Activated CD4-positive, alpha-beta T cell treated with anti-CD3 and anti-CD28 coated beads, Interleukin-2, Interleukin-4, amounts not matched to agents 100 ng/mL and 50 ng/mL, durations not matched to agents 16 hours and 8 hours (primary cell): Measurements from ENCODE around the gene FAM20A.
"Not testable (repeated sequence)": the region's sequence is repeated elsewhere in the genome, so short reads cannot be mapped to it uniquely, and the experiment has no call there.

Experiments
- DNase-seq: peaks from one replicate; pipeline ENCODE4 v3.0.0-alpha.2; 2020; ENCODE audit warnings: low spot score

Gene FAM20A

GRCh38 chr17:68589086-68589485 is 12.1 kb downstream of the FAM20A start:
- no peak for DNase-seq

GRCh38 chr17:68588362-68588761 is 12.8 kb downstream of the FAM20A start:
- no peak for DNase-seq

DNA sequence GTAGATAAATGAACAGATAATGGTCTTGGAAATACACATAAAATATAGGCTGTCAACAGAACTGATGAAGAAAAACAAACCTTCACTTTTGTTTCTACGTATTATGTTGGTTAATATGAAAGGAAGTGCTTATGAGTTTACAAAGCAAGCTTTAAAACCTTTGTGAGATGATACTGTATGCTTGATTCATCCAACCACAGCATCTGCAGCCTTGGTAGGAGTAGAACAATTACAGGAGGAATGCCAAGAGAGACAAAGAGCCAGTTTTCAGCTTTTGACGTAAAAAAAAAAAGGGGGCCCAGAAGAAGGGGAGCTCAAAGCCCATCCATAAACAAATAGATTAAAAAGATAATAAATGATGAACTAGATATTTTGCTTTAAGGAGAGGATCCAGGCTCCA is 13.3 kb downstream of the FAM20A start:
- no peak for DNase-seq

GRCh38 chr17:68587026-68587425 is 14.1 kb downstream of the FAM20A start:
- DNase-seq: no peak

DNA sequence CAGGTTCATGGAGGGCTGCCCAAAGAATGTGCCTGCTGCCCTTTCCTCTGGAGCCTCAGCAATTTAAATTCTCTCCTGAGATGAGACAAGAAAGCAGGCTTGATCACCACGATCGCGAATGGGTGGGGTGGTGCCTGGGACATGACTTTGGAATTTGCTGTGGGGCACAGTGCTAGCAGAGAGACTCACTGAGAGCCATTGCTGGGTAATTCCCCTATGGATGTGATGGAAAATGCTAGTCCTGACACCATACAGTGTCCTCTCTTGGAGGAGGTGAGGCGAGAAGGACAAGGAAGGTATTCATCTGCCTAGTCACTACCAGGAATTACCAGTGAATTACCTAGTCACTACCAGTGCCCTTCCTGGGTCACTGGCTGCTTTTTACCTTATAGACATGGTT is 15.5 kb downstream of the FAM20A start:
- no peak for DNase-seq

- DNase-seq: no peak
Measured at GRCh38 chr17:68584581-68585303, 16.4 kb downstream of the FAM20A start.

DNA sequence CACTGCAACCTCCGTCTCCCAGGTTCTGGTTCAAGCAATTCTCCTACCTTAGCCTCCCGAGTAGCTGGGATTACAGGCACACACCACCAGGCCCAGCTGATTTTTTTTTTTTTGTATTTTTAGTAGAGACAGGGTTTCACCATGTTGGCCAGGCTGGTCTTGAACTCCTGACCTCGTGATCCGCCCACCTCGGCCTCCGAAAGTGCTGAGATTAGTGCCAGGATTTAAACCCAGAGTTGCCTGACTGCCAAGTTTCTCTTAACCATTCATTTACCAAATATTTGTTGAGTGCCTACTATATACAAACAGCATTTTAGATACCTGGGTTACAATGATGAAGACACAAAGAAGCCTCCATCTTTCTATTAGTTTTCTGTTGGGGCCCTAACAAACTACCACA is 18.3 kb downstream of the FAM20A start:
- not testable (repeated sequence) for DNase-seq

GRCh38 chr17:68581863-68582645 is 19.1 kb downstream of the FAM20A start:
- DNase-seq: no peak

DNA sequence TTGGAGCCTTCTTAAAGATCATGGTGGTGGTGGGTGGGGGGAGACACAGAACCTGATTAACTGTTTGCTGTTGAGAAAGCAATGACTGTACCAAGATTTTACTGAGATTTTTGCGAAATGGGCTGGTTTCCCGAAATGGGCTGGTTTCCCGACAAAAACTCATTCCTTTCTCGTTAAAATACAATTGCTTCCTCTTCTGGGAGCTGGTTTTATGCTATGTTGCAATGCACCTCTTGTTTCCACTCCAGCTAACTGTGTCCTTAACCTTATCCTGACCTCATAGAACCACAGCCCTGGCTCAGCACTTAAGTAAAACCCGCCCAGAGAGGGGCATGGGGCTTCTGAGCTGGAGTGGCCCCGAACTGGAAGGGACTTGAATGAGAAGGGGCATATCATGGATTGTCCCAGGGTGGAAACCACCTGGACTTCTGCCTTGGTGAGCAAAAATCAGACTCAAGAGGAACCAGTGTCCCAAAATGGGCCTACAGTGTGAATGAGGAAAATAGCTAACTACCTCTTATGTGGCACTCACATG is 20.9 kb downstream of the FAM20A start:
- no peak for DNase-seq

GRCh38 chr17:68579194-68579927 is 21.8 kb downstream of the FAM20A start:
- DNase-seq: no peak

- DNase-seq: no peak
Measured at GRCh38 chr17:68578236-68578635, 22.9 kb downstream of the FAM20A start.

GRCh38 chr17:68577497-68577821 is 23.7 kb downstream of the FAM20A start:
- no peak for DNase-seq

DNA sequence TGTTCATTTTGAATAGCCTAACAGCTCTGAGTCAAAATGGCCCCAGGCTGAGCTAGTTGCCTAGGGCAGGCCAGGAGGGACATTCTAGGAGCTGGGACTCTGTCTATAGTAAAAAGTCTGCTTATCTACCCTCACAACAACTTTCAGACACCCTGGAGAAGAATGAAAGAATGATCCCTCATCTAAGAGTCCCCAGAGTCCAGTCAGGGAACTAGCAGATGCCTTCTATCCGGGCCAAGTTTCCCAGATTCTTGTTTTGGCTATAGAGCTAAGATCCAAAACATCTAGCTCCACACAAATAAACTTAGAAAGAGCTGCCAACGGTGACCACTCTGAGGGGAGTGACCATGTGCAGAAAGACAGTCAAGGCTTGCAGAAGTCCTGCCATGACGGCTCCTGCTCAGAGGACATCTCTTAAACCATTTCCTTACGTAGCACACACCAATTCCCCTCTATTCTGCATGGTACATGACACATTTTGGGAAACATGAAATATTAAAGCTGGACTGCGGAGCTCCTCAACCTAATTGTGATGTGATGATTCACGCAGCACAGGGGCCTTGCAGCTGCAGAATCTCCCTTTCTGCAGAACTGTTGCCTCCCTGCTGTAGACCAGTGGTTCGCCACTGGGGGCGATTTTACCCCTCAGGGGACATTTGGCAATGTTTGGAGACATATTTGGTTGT is 24.2 kb downstream of the FAM20A start:
- no peak for DNase-seq

DNA sequence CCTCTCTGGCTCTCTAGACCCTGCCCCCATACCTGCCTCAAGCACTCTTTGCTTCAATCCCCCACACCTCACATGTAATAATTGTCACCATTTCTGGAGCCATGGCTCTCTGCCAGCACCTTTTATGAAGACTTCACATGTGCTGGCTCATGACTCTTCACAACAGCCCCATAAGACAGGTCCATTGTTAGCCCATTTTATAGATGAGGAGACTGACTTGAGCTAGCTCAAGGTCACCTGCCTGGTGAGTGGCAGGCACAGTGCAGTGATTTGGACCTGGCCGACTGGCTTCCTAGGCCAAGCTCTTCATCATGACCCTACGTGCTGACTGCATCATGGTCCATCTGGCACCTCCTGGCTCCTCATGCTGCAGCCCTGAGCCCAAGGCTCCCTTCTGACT is 25.0 kb downstream of the FAM20A start:
- DNase-seq: no peak

GRCh38 chr17:68573338-68573737 is 27.8 kb downstream of the FAM20A start:
- DNase-seq: no peak

DNA sequence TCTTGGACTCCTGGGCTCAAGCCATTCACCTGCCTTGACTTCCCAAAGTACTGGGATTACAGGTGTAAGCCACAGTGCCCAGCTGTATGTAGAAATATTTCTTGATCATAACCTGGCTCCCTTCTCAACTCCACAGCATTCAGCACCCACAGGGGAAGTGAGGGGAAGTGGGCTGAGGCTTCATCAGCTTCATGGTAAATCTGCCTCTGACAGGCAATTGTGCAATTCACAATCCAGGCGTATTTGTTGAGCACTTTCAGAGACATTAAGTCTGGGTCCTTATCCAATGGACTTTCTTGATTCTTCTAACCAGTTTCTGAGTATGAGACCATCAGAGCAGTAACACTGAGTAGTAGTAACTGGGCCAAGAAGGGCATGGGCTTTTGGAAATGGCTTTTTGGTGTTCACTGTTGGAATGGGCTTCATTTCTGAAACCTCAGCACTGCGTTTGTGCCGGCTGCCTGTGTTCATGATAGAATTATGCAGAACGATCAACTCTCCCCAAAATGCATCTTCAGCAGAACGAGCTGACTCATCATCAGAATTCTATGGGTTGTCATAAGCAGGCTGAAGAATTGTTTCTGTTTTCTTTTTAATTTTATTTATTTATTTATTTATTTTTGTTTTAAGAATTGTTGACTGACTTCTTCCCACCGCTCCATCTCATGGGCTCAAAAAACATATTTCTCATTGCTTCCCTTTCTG is 28.9 kb downstream of the FAM20A start:
- no peak for DNase-seq

DNA sequence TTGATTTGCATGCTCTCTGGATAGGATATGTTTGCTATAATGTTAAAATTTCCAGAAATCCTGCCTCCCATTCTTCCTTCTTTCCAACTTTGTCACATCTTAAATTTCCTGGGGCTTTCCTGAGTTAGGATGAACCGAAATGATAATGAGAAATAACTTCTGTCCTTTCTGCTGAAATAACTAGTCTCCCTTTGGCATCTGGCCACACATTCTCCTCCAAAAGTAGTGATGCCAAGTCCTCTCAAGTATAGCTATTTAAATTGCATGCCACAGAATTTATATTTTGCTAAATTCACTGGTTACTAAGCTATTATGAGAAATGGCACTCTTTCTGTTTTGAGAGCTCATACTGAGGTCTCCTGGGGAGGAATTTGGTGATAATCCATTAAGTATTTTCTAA is 30.6 kb downstream of the FAM20A start:
- no peak for DNase-seq

GRCh38 chr17:68569346-68569745 is 31.8 kb downstream of the FAM20A start:
- no peak for DNase-seq

GRCh38 chr17:68568581-68568980 is 32.6 kb downstream of the FAM20A start:
- DNase-seq: no peak

DNA sequence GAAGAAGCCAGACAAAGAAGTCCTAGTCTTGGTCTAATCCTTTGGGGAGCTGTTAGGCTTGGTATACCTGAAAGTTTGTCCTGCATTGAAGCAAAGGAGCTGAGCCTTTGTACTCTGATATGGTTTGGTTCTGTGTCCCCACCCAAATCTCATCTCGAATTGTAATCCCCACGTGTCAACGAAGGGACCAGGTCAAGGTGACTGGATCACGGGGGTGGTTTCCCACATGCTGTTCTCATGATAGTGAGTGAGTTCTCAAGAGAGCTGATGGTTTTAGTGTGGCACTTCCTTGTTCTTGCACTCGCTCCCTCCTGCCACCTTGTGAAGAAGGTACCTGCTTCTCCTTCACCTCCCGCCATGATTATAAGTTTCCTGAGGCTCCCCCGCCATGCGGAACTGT is 33.6 kb downstream of the FAM20A start:
- DNase-seq: no peak

DNA sequence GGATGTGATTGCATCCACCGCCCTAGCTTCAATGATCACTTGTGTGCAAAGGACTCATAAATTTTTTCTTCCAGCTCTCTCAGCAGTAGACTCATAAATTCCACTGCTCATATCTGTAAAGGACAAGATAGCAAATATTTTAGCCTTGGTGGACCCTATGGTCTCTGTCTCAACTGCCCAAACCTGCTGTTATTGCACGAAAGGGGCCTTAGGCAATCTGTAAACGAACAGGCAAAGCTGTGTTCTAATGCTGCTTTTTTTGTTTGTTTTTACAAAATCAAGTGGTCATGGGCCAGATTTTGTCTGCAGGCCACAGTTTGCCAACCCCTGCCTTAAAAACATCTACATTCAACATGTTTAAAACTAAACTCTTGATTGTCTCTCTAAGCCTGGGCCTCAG is 34.1 kb downstream of the FAM20A start:
- no peak for DNase-seq

- DNase-seq: no peak
Measured at GRCh38 chr17:68566442-68566738, 34.8 kb downstream of the FAM20A start.
